Sigmoid colon (tissue), 7 donors: ENCODE results near the gene HPS4. TPM values are rescaled to one million over a fixed set of nuclear protein-coding genes. Genes with fewer than 3 reads are reported as not detected.
A peak's percentile ranks its signal among the peaks of the same experiment; 100 is the strongest.

Source experiments
- DNase-seq: peaks from one replicate; pipeline ENCODE4 v3.0.0-alpha.2; 2019
- H3K27ac ChIP-seq, 4 donors: fragments of 200-600 bp; sonication (generic); one replicate each; pipeline ENCODE4 v1.5.1; 2016 to 2019; ENCODE audit warnings: mild to moderate bottlenecking in 1 of 4
- H3K27me3 ChIP-seq, 3 donors: fragments of 200-600 bp; sonication (generic); one replicate each; pipeline ENCODE4 v1.5.1; 2019; ENCODE audit warnings: mild to moderate bottlenecking in 1 of 3
- H3K36me3 ChIP-seq, 4 donors: fragments of 200-600 bp; sonication (generic); one replicate each; pipeline ENCODE4 v1.5.1; 2016 to 2019
- H3K4me1 ChIP-seq, 4 donors: fragments of 200-600 bp; sonication (generic); one replicate each; pipeline ENCODE4 v1.5.1; 2017 to 2019
- H3K4me3 ChIP-seq, 4 donors: fragments of 200-600 bp; sonication (generic); one replicate each; pipeline ENCODE4 v1.5.1; 2017 to 2019; ENCODE audit warnings: mild to moderate bottlenecking in 2 of 4, moderate library complexity in 1 of 4
- H3K9me3 ChIP-seq, 4 donors: fragments of 200-600 bp in 3 of 4; sonication (generic) in 3 of 4; one replicate each; pipeline versions ENCODE4 v1.5.1 to v1.6.1; 2013 to 2019
- EP300 ChIP-seq, 4 donors: sonication (generic); formaldehyde crosslinking; IDR thresholded peaks; one replicate each; pipeline ENCODE4 v1.6.1; 2017; ENCODE audit warnings: antibody characterized with exemption in 4 of 4
- POLR2A ChIP-seq, 2 donors: fragments of 450-650 bp; IDR thresholded peaks; one replicate each; pipeline ENCODE4 v1.6.1; 2016; ENCODE audit warnings: antibody characterized with exemption in 2 of 2, mild to moderate bottlenecking in 2 of 2, moderate library complexity in 2 of 2
- POLR2AphosphoS5 ChIP-seq, 4 donors: sonication (generic); formaldehyde crosslinking; IDR thresholded peaks; one replicate each; pipeline ENCODE4 v1.6.1; 2017; ENCODE audit warnings: antibody characterized with exemption in 4 of 4
- WGBS, 2 donors: extraction: QIAGEN DNeasy Blood & Tissue Kit; methylation state at CpG; one replicate each; pipeline ENCODE4 v1.1.7; 2013; 5-methylcytosine and 5-hydroxymethylcytosine counted together
- intact Hi-C: fragments of 100-400 bp; cut with DNase I; formaldehyde crosslinking; loops from one replicate; pipeline ENCODE4 v1.15.1; 2023
- polyA plus RNA-seq, 3 donors: library from polyadenylated mRNA; stranded (reverse); fragments of 200-250 nt; gene quantifications; one replicate each; pipeline ENCODE4 v1.2.3, GENCODE V29; 2013
- total RNA-seq, 4 donors: library from RNA; depleted of rRNA; stranded (reverse); fragments of >200 nt; gene quantifications; one replicate each; pipeline ENCODE4 v1.1.0, GENCODE V29; 2016
- TF ChIP-seq, protein P1 (sequence below), 4 experiments: fragments of 450-650 bp in 3 of 4; fragments of 200-600 bp in 1 of 4; IDR thresholded peaks; one replicate each; pipeline ENCODE4 v1.5.1; 2016 to 2019; ENCODE audit warnings: antibody characterized with exemption in 4 of 4, mild to moderate bottlenecking in 3 of 4, moderate library complexity in 2 of 4
- donor health status: healthy with polysubstance abuse.
- donor health status: Bipolar disorder and iron deficiency.
- donor health status: healthy.

HPS4 gene
- total and polyA plus RNA-seq, 7 donors: 4.8 to 48.7 (median 19.0) TPM

DNA sequence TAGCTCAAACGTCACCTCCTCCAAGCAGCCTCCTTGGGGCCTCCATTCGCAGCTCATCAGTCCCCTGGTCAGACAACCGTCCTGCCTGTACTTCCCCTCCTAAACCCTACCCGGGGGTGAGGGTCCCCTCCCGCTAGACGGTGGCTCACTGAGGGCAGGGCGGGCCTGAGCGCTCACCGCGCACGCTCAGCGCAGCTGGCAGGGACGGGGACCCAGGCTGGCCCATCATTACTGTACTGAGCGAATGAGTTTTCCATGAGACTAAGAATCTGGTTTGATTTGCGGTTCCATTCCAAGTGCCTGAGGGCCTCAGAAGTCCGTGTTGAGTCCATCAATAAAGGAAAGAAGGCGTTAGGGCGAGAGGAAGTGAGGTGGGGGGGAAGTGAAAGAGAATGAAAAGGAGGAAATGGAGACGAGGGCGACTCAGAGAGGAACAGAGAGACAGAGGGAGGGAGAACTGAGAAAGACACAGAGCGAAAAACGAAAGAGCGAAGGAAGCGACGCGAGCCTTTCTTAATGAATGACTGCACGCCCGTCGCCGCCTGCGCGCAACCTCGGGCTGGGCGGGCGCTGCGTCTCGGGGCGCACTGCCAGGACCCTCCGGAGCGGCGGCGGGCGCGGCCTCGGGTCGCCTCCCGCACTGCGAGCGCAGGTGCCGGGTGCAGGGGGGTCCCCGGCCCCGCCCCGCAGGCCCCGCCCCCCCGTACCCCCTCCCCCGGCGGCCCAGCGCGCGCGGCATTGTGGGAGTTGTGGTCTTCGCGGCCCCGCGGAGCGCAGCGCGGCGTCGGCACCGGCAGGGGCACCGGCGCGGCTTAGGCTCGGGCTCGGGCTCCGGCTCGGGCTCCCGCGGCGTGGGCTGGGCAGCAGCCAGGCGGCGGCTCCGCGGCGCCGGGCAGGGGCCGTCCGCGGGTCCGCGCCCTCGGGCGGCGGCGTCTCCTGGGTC, 54.8 kb downstream of the HPS4 start, which contains the start of gene ASPHD2:
TSS of gene ASPHD2 (plus strand) at position 746 of the 943 bp plus-strand sequence. CDS start 4,356 bp downstream, outside the sequence.
- no peaks in the 10 kb centered on the region for H3K9me3 ChIP-seq
- H3K27ac ChIP-seq: peak within 1 kb of the TSS; percentile 63 to 79 (median 78)
- WGBS, 2 donors: 1% methylated on average over 96 of the region's 96 CpGs

DNA sequence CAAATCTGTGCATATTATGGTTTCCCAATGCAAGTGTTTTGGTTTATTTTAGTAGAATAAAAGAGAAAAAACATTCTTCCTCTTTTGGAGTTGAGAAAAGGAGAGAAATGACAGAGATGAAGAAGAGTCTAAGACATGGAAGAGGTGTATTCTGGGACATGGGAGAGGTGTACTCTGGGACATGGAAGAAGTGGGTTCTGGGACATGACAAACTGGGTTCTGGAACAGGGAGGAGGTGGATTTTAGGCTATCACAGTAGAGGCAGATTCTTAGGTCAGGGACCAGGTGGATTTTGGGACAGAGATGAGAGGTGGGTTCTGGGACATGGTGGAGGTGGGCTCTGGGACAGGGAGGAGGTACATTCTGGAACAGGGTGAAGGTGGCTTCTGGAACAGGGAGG, 56.7 kb downstream of the HPS4 start:
- peaks cover 0 to 21% (median 17%) of the 10 kb centered on the region in 4 donors for H3K4me1 ChIP-seq
- TF ChIP-seq POLR2A (IDR thresholded peaks at IDR 0.05) (no peak), EP300 (IDR thresholded peaks at IDR 0.05) (no peak), POLR2AphosphoS5 (IDR thresholded peaks at IDR 0.05) (no peak)
- TF ChIP-seq, protein P1, sequence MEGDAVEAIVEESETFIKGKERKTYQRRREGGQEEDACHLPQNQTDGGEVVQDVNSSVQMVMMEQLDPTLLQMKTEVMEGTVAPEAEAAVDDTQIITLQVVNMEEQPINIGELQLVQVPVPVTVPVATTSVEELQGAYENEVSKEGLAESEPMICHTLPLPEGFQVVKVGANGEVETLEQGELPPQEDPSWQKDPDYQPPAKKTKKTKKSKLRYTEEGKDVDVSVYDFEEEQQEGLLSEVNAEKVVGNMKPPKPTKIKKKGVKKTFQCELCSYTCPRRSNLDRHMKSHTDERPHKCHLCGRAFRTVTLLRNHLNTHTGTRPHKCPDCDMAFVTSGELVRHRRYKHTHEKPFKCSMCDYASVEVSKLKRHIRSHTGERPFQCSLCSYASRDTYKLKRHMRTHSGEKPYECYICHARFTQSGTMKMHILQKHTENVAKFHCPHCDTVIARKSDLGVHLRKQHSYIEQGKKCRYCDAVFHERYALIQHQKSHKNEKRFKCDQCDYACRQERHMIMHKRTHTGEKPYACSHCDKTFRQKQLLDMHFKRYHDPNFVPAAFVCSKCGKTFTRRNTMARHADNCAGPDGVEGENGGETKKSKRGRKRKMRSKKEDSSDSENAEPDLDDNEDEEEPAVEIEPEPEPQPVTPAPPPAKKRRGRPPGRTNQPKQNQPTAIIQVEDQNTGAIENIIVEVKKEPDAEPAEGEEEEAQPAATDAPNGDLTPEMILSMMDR (IDR thresholded peaks at IDR 0.05): no peak
- no peaks in the 10 kb centered on the region for H3K27me3 ChIP-seq
- no peak for DNase-seq
- no peak overlapping the region for H3K4me3 ChIP-seq
- H3K27ac ChIP-seq: no peak overlapping the region
- no peaks in the 10 kb centered on the region for H3K36me3 ChIP-seq
- intact Hi-C loops: no loop called here
- peaks cover 0 to 5% (median 5%) of the 10 kb centered on the region in 4 donors for H3K9me3 ChIP-seq

More for the DNA sequence above, 54.8 kb downstream of the HPS4 start, which contains the start of gene ASPHD2:
- Histone ChIP-seq H3K27me3 (no peaks in the 10 kb centered on the region), H3K4me1 (peaks cover 0 to 21% (median 17%) of the 10 kb centered on the region in 4 donors), H3K36me3 (peaks cover 0 to 4% (median 0%) of the 10 kb centered on the region in 4 donors), H3K4me3 (peak within 1 kb of the TSS; percentile 27 to 66 (median 59))
- TF ChIP-seq EP300 (IDR thresholded peaks at IDR 0.05) (no peak), POLR2AphosphoS5 (IDR thresholded peaks at IDR 0.05) (peak in 1 of 4 donors; percentile 23)
- intact Hi-C loops: no loop called here
- DNase-seq: peak; percentile 73

DNA sequence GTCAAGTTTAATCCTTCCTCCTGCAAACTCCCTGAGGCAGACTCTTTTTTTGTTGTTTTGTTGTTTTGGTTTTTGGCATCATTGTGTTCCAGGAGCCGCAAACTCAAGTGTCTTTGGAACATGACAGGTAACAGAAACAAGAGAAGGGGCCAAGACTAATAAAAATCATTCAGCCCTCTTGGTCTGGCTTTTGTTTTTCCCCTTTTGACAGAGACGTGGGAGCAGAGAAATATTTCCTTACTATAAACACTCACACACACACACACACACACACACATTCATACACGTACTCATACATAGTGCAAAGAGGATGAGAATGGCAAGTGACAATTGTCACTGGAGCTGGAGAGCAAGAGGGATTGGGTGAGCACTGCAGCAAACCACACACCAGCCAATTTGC, 65.0 kb downstream of the HPS4 start:
- Histone ChIP-seq H3K4me1 (peaks cover 0 to 43% (median 42%) of the 10 kb centered on the region in 4 donors), H3K9me3 (peaks cover 0 to 5% (median 5%) of the 10 kb centered on the region in 4 donors), H3K27me3 (no peaks in the 10 kb centered on the region), H3K4me3 (no peak overlapping the region), H3K27ac (peak overlapping the region in 3 of 4 donors; percentile 67 to 72 (median 69)), H3K36me3 (no peaks in the 10 kb centered on the region)
- intact Hi-C loops: loop anchor here (5.0 kb wide), 1 partner anchor 44 kb away; no protein-coding TSS in a partner anchor
- TF ChIP-seq EP300 (IDR thresholded peaks at IDR 0.05) (peak in 3 of 4 donors; percentile 4 to 87 (median 58)), POLR2A (IDR thresholded peaks at IDR 0.05) (no peak), POLR2AphosphoS5 (IDR thresholded peaks at IDR 0.05) (peak; percentile 32 to 93 (median 80))
- WGBS, 2 donors: 65 to 67% methylated on average over 3 of the region's 3 CpGs
- DNase-seq: no peak

DNA sequence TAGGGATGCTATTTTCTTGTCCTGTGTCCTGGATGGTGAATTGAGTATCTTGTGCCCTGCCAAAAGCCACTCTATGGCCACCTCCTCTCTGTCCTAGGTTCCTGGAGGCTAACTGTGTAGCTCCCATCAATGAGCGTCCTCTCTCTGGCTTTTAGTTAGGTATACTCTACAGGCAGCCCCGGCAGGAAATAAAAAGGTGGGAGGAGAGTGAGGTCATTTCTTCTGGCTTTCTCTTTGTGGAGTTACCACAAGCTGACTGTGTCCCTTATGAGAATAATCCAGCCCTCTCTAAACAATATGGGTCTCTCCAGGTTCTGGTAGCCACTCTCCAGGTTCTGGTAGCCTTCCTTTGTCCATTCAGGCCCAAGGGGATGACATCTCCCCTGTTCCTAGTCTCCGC, 66.2 kb downstream of the HPS4 start:
- no peaks in the 10 kb centered on the region for H3K27me3 ChIP-seq
- intact Hi-C loops: loop anchor here (5.0 kb wide), 1 partner anchor 45 kb away; no protein-coding TSS in a partner anchor

DNA sequence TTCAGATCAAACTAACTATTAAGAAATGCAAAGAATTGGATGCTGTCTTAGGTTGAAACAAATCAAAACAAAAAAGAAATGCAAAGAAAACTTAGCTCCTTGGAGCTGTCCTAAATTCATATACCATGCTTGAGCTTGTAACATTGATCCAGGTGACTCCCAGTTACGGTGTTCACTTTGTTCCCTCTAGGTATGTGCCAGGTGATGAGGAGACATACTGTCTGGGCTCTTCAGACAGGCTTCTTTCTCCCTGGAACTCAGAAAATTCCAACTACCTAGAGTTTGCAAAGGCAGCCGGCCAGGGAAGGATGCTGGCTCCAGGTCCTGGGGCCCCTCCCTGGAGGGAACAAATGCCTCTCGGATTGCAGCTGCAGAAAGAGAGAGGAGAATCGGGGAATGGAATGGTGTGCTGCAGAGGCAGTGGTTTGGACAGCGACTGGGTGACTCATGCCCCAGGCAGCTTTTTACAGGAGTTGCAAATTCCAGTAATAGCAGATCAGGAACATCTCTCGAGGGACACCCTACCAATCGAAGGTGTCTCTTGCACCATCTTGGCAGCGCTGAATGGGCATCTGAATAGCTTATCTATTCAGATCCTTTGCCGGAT, 66.8 kb downstream of the HPS4 start:
- no peak for TF ChIP-seq EP300 (IDR thresholded peaks at IDR 0.05)
- TF ChIP-seq POLR2AphosphoS5 (IDR thresholded peaks at IDR 0.05): no peak
- TF ChIP-seq, protein P1 (IDR thresholded peaks at IDR 0.05): no peak
- TF ChIP-seq POLR2A (IDR thresholded peaks at IDR 0.05): no peak
- Histone ChIP-seq H3K4me3 (no peak overlapping the region), H3K36me3 (no peaks in the 10 kb centered on the region), H3K9me3 (no peaks in the 10 kb centered on the region), H3K4me1 (peaks cover 0 to 43% (median 42%) of the 10 kb centered on the region in 4 donors), H3K27me3 (peaks cover 0 to 2% (median 0%) of the 10 kb centered on the region in 3 donors), H3K27ac (peak overlapping the region in 3 of 4 donors; percentile 67 to 72 (median 69))
- DNase-seq: no peak
- 30 to 56% methylated on average over 9 of the region's 9 CpGs for WGBS, 2 donors
- intact Hi-C loops: loop anchor here (5.0 kb wide), 1 partner anchor 46 kb away; no protein-coding TSS in a partner anchor

More for the DNA sequence above, 66.2 kb downstream of the HPS4 start:
- TF ChIP-seq, protein P1 (IDR thresholded peaks at IDR 0.05): no peak
- TF ChIP-seq POLR2AphosphoS5 (IDR thresholded peaks at IDR 0.05): no peak
- no peak for TF ChIP-seq EP300 (IDR thresholded peaks at IDR 0.05)
- no peak for TF ChIP-seq POLR2A (IDR thresholded peaks at IDR 0.05)
- H3K4me1 ChIP-seq: peaks cover 0 to 43% (median 42%) of the 10 kb centered on the region in 4 donors
- H3K36me3 ChIP-seq: no peaks in the 10 kb centered on the region
- H3K9me3 ChIP-seq: no peaks in the 10 kb centered on the region
- WGBS, 2 donors: 71 to 80% methylated on average over 3 of the region's 3 CpGs
- peak overlapping the region in 3 of 4 donors; percentile 67 to 72 (median 69) for H3K27ac ChIP-seq
- no peak for DNase-seq
- no peak overlapping the region for H3K4me3 ChIP-seq
